Spinal cord (tissue), 10 donors: Measurements from ENCODE around the gene WDR27. TPM values are rescaled to one million over a fixed set of nuclear protein-coding genes. Genes with fewer than 3 reads are reported as not detected.
A peak's percentile ranks its signal among the peaks of the same experiment; 100 is the strongest.

Experiments
- DNase-seq, 6 donors: peaks; one replicate each; pipeline versions ENCODE4 v3.0.0 to v3.0.0-alpha.2; 2013 to 2015; ENCODE audit warnings: low spot score in 6 of 6, low read depth in 4 of 6
- H3K27ac ChIP-seq: one replicate; pipeline ENCODE4 v1.5.1; 2013; ENCODE audit warnings: low read depth, low read length, control low read depth
- H3K27me3 ChIP-seq: one replicate; pipeline ENCODE4 v1.6.1; 2013; ENCODE audit warnings: low read length; ENCODE audit not compliant: control insufficient read depth, insufficient read depth
- H3K36me3 ChIP-seq: one replicate; pipeline ENCODE4 v1.6.1; 2013; ENCODE audit warnings: low read length; ENCODE audit not compliant: control insufficient read depth, insufficient read depth
- H3K4me1 ChIP-seq: one replicate; pipeline ENCODE4 v1.6.1; 2013; ENCODE audit warnings: low read length; ENCODE audit not compliant: control insufficient read depth, insufficient read depth
- H3K4me3 ChIP-seq: one replicate; pipeline ENCODE4 v1.5.1; 2013; ENCODE audit warnings: low read depth, low read length, control low read depth
- H3K9me3 ChIP-seq: one replicate; pipeline ENCODE4 v1.6.1; 2013; ENCODE audit warnings: low read length; ENCODE audit not compliant: control insufficient read depth, insufficient read depth
- WGBS: methylation state at CpG from one replicate; pipeline ENCODE4 v1.1.5; 2013; ENCODE audit warnings: missing lambda C conversion rate; ENCODE audit not compliant: insufficient coverage; 5-methylcytosine and 5-hydroxymethylcytosine counted together
- polyA plus RNA-seq, 2 donors: library from polyadenylated mRNA; unstranded; fragments of 120-200 nt; gene quantifications; one replicate each; pipeline ENCODE4 v1.2.1, GENCODE V29; 2013; ENCODE audit not compliant: insufficient read length in 2 of 2
- total RNA-seq, 2 donors: library from RNA; depleted of rRNA in 1 of 2; stranded (reverse); fragments of 120-200 nt in 1 of 2; fragments of >200 nt in 1 of 2; gene quantifications; one replicate each; pipeline versions ENCODE4 v1.2.3 to v1.2.4, GENCODE V29; 2013 to 2014
- donor health status: healthy.

WDR27 gene
- total and polyA plus RNA-seq, 4 donors, result 29.5 to 69.3 (median 49.1) TPM

DNA sequence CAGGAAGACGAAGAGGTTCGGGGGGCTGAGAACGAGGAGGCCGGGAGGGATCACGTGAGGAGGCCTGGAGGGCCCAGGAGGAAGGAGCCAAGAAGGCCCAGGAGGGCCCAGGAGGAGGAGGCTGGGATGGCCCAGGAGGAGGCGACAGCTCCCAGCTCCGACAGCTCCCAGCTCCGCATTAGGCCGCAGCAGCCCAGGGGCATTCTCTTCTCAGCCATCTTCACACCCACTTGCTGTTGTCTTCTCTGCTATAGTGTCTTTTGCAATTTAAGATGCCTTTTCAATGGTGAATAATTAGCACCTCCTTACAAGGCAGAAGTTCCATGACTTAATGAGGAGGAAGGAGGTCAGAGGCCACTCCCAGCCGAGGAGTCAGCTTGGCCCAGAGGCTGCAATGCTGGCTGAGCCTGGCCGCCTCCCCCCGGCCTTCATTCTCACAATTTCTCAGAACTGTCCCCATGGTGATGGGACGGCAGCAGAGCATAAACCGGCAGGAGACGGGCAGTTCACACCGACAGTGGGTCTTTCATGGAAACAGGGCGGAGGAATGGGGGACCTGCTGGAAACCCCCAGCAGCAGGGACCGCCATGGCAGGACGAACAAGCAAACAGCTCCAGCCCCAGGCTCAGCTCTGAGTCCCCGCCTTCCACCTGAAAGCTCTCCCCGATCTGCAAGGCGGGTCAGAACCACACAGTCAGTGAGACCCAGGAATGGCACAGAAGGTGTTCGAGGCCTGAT is 45.1 kb downstream of the WDR27 start:
- H3K9me3 ChIP-seq, result no peaks in the 10 kb centered on the region
- DNase-seq, result peak in 1 of 6 donors; percentile 23
- H3K4me3 ChIP-seq, result no peak overlapping the region
- 64% methylated on average over 19 of the region's 23 CpGs for WGBS
- H3K27me3 ChIP-seq, result no peaks in the 10 kb centered on the region
- peaks cover 23% of the 10 kb centered on the region for H3K4me1 ChIP-seq
- peaks cover 54% of the 10 kb centered on the region for H3K36me3 ChIP-seq
- no peak overlapping the region for H3K27ac ChIP-seq

- H3K4me3 ChIP-seq, result peak overlapping the region; percentile 47
- WGBS, result 44% methylated on average over 44 of the region's 46 CpGs
- peaks cover 23% of the 10 kb centered on the region for H3K4me1 ChIP-seq
- no peaks in the 10 kb centered on the region for H3K27me3 ChIP-seq
- H3K27ac ChIP-seq, result peak overlapping the region; percentile 61
- peaks cover 38% of the 10 kb centered on the region for H3K36me3 ChIP-seq
- peak in 5 of 6 donors; percentile 52 to 93 (median 62) for DNase-seq
- no peaks in the 10 kb centered on the region for H3K9me3 ChIP-seq
These were observed 47.0 kb downstream of the WDR27 start for GRCh38 chr6:169654598-169655391.

DNA sequence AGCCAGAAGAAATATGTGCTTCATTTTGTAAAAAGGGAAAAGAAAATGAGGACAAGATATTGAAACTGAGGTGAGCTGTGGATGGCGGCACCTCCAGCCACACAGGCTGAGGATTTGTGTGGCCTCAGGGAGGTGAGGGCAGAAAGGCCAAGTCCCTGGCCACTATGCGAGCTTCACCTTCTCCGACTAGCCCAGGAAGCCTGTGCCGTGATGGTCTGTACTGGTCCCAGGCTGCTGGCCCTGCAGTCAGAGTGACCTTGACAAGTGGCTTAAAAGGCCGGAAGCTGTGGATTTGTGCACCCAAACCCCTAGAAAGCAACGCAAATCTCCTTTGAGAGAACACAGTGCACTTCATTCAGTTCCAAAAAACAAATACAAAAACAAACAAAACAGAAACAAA is 48.1 kb downstream of the WDR27 start:
- WGBS, result 76% methylated on average over 6 of the region's 6 CpGs

DNA sequence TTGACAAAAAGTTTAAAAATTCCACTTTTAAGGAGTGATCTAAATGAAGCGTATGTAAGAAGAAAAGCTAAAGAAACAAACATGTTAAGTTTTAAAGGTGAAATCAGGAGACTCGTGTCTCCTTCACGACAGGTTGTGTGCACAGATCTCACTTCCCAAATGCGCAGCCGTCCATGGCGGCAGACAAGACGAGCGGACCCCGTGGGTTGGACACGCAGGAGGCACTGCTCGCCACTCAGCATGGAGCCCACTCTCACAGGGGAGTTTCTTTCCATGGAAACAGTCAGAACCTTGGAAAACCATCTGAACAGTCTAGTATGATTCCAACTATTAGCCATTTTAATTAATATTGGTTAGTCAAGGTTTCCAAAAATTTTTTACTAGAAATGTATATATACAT is 48.9 kb downstream of the WDR27 start:
- Histone ChIP-seq H3K27me3 (no peaks in the 10 kb centered on the region), H3K4me3 (no peak overlapping the region), H3K9me3 (no peaks in the 10 kb centered on the region), H3K27ac (no peak overlapping the region), H3K36me3 (peaks cover 29% of the 10 kb centered on the region), H3K4me1 (peaks cover 23% of the 10 kb centered on the region)
- no peak for DNase-seq
- 100% methylated on average over 5 of the region's 11 CpGs for WGBS

More for the DNA sequence above, 48.1 kb downstream of the WDR27 start:
- peaks cover 27% of the 10 kb centered on the region for H3K36me3 ChIP-seq
- peaks cover 23% of the 10 kb centered on the region for H3K4me1 ChIP-seq
- H3K9me3 ChIP-seq, result no peaks in the 10 kb centered on the region
- no peaks in the 10 kb centered on the region for H3K27me3 ChIP-seq
- H3K4me3 ChIP-seq, result no peak overlapping the region
- peak overlapping the region; percentile 61 for H3K27ac ChIP-seq
- no peak for DNase-seq

DNA sequence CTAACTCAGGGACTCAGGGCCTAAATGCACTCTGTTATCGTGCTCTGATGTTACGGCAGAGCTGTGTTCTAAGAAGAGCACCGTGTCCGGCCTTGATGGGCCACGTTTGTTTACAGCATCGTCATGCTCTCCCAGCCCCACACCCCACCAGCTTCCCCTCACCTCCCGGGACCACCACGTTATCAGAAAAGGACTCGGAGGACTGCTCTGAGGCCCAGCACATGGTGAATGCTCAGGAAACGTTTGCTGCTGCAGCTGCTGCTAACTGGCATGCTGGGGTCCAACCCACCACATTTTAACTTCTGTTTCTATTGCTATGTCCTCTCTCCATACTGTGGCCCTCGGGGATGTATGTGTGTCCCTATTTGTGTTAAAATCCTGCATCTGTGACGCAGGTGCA is 50.3 kb downstream of the WDR27 start:
- peaks cover 17% of the 10 kb centered on the region for H3K4me1 ChIP-seq
- H3K27me3 ChIP-seq, result no peaks in the 10 kb centered on the region
- WGBS, result 96% methylated on average over 10 of the region's 12 CpGs
- no peaks in the 10 kb centered on the region for H3K9me3 ChIP-seq
- H3K27ac ChIP-seq, result no peak overlapping the region
- H3K4me3 ChIP-seq, result no peak overlapping the region
- peaks cover 22% of the 10 kb centered on the region for H3K36me3 ChIP-seq
- no peak for DNase-seq

GRCh38 chr6:169650959-169651292 is 50.9 kb downstream of the WDR27 start:
- H3K27ac ChIP-seq, result no peak overlapping the region
- H3K9me3 ChIP-seq, result no peaks in the 10 kb centered on the region
- WGBS, result 86% methylated on average over 4 of the region's 6 CpGs
- H3K36me3 ChIP-seq, result peaks cover 18% of the 10 kb centered on the region
- H3K4me1 ChIP-seq, result peaks cover 12% of the 10 kb centered on the region
- peak in 1 of 6 donors; percentile 43 for DNase-seq
- H3K4me3 ChIP-seq, result no peak overlapping the region
- H3K27me3 ChIP-seq, result no peaks in the 10 kb centered on the region

- no peak overlapping the region for H3K4me3 ChIP-seq
- no peak for DNase-seq
- peaks cover 6% of the 10 kb centered on the region for H3K4me1 ChIP-seq
- H3K27me3 ChIP-seq, result no peaks in the 10 kb centered on the region
- H3K9me3 ChIP-seq, result no peaks in the 10 kb centered on the region
- H3K36me3 ChIP-seq, result peaks cover 18% of the 10 kb centered on the region
- WGBS, result 97% methylated on average over 3 of the region's 3 CpGs
- no peak overlapping the region for H3K27ac ChIP-seq
These were observed 51.4 kb downstream of the WDR27 start for GRCh38 chr6:169650241-169650958.

- DNase-seq, result no peak
- H3K4me3 ChIP-seq, result no peak overlapping the region
- peaks cover under 1% of the 10 kb centered on the region for H3K4me1 ChIP-seq
- H3K36me3 ChIP-seq, result peaks cover 13% of the 10 kb centered on the region
- H3K27ac ChIP-seq, result no peak overlapping the region
- WGBS, result 96% methylated on average over 6 of the region's 9 CpGs
- H3K9me3 ChIP-seq, result no peaks in the 10 kb centered on the region
- H3K27me3 ChIP-seq, result no peaks in the 10 kb centered on the region
These were observed 53.2 kb downstream of the WDR27 start for GRCh38 chr6:169648617-169649016.

DNA sequence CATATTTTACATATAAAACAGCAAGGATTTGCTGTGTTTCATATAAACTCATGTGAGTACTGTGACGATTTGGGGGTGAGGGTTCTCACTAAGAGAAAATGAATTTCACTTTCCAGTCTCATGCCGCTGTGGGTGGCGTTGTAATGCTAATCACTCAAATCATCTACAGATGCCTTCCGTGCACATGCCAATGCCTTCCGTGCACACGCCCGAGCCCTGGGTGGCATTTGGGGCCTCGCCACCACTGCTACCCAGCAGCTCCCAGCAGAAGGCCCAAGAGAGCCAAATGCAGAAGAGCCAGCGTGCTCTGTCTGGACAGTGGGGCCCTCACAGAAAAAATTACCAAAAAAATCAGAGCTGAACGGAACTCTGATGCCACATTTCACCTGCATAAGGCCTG is 53.7 kb downstream of the WDR27 start:
- Histone ChIP-seq H3K27ac (no peak overlapping the region), H3K9me3 (no peaks in the 10 kb centered on the region), H3K4me3 (no peak overlapping the region), H3K4me1 (no peaks in the 10 kb centered on the region), H3K36me3 (peaks cover 13% of the 10 kb centered on the region), H3K27me3 (no peaks in the 10 kb centered on the region)
- no peak for DNase-seq
- 85% methylated on average over 7 of the region's 10 CpGs for WGBS
